ENCODE results near the gene TBXT. TPM values are rescaled to one million over a fixed set of nuclear protein-coding genes. Genes with fewer than 3 reads are reported as not detected.
A peak's percentile ranks its signal among the peaks of the same experiment; 100 is the strongest.

The TBXT gene
- total and polyA plus RNA-seq, 11 donors, result 0.25 TPM; not detected in 10

DNA sequence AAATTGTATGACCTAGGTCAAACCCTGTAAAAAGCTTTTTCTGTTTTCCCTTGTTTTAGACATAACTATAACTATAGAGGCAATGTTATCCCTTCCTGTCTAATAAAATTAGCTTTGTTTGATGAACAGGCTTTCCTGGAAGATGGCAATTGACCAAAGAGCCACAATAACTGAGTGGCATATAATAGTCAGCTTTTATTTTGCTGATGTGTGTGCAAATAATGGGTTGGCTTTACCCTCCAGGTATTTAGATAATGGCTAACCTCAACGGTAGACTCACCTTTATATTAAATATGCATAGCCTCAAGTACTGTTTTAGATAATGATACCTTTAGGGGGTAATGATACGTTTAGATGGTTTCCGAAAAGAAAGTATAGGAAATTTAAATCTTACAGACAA, 15.0 kb downstream of the TBXT start:
- H3K27ac ChIP-seq, result no peak overlapping the region
- DNase-seq (no peak), ATAC-seq (no peak)
- TF ChIP-seq, protein P1, sequence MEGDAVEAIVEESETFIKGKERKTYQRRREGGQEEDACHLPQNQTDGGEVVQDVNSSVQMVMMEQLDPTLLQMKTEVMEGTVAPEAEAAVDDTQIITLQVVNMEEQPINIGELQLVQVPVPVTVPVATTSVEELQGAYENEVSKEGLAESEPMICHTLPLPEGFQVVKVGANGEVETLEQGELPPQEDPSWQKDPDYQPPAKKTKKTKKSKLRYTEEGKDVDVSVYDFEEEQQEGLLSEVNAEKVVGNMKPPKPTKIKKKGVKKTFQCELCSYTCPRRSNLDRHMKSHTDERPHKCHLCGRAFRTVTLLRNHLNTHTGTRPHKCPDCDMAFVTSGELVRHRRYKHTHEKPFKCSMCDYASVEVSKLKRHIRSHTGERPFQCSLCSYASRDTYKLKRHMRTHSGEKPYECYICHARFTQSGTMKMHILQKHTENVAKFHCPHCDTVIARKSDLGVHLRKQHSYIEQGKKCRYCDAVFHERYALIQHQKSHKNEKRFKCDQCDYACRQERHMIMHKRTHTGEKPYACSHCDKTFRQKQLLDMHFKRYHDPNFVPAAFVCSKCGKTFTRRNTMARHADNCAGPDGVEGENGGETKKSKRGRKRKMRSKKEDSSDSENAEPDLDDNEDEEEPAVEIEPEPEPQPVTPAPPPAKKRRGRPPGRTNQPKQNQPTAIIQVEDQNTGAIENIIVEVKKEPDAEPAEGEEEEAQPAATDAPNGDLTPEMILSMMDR (IDR thresholded peaks at IDR 0.05), result no peak
- TF ChIP-seq POLR2A (IDR thresholded peaks at IDR 0.05), result no peak
- H3K36me3 ChIP-seq, result no peaks in the 10 kb centered on the region
- peaks cover 0 to 39% (median 0%) of the 10 kb centered on the region in 9 donors for H3K27me3 ChIP-seq
- 80 to 88% (median 85%) methylated on average over 3 of the region's 3 CpGs for WGBS, 4 donors
- H3K9me3 ChIP-seq, result peaks cover 0 to 25% (median 10%) of the 10 kb centered on the region in 12 donors
- intact Hi-C loops (cut with DNase I), result loop anchor here in 1 of 10 donors (10.0 kb wide), 1 partner anchor 242 kb away; no protein-coding TSS in a partner anchor
- H3K4me3 ChIP-seq, result no peak overlapping the region
- H3K4me1 ChIP-seq, result no peaks in the 10 kb centered on the region

DNA sequence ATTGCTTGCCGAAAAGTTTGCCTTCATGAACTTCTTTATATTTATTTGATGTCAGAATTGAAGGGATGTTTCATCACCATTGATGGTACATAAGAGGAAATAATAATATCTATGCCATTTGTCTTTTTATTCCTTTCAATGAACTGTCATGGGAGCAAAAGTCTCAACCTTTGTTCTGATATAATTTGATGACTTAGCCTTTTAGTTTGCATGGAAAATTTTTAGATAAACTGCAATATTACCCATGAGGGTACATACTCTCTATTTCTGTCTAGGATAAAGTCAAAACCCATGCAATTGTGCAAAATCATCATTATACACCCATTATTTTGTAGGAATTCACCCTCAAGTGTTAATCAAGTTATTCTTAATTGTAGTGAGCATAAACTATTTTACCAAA, 15.9 kb downstream of the TBXT start:
- WGBS, 4 donors, result 67 to 85% (median 79%) methylated on average over 1 of the region's 1 CpG
- intact Hi-C loops (cut with DNase I), result loop anchor here in 1 of 10 donors (10.0 kb wide), 1 partner anchor 243 kb away; no protein-coding TSS in a partner anchor
- Histone ChIP-seq H3K36me3 (no peaks in the 10 kb centered on the region), H3K9me3 (peaks cover 0 to 25% (median 10%) of the 10 kb centered on the region in 12 donors), H3K27ac (no peak overlapping the region), H3K4me1 (no peaks in the 10 kb centered on the region), H3K4me3 (no peak overlapping the region), H3K27me3 (peaks cover 0 to 39% (median 0%) of the 10 kb centered on the region in 9 donors)
- ATAC-seq (no peak), DNase-seq (no peak)
- TF ChIP-seq POLR2A (IDR thresholded peaks at IDR 0.05), result no peak
- TF ChIP-seq, protein P1 (IDR thresholded peaks at IDR 0.05), result no peak

DNA sequence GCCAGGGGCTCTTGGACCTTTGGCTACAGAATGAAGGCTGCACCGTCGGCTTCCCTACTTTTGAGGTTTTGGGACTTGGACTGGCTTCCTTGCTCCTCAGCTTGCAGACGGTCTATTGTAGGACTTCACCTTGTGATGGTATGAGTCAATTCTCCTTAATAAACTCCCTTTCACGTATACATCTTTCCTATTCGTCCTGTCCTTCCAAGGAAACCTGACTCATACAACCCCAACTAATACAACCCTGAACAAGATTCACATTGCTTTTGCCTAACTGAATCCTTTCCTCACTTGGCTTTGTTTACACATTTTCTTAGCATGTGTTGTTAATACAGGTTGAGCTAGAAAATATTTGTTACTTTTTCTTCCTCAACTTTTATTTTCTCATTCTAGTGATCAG, 21.9 kb downstream of the TBXT start:
- WGBS, 4 donors, result 86 to 90% (median 89%) methylated on average over 5 of the region's 5 CpGs
- ATAC-seq, result no peak
- peaks cover 0 to 15% (median 7%) of the 10 kb centered on the region in 12 donors for H3K9me3 ChIP-seq

DNA sequence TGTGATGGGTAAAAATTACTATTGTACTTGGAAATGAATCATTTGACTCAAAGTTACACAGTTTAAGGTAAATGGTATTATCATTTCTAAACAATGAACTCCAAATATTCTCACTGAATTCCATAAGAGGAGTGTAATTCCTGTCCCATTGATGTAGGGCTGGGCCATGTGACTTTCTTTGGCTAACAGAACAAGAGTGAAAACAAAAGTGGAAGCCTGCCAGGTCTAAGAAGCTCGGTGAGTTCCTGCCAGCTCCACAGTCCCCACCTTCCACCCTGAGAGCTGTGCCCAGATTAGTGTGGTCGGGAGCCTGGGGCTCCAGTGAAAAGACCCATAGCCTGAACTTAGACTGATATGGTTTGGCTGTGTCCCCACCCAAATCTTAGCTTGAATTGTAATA, 24.6 kb downstream of the TBXT start:
- DNase-seq, result peak in 3 of 5 donors; percentile 40 to 54 (median 49)
- TF ChIP-seq POLR2A (IDR thresholded peaks at IDR 0.05), result no peak
- TF ChIP-seq, protein P1 (IDR thresholded peaks at IDR 0.05), result no peak

More for the DNA sequence above, 21.9 kb downstream of the TBXT start:
- no peak overlapping the region for H3K4me3 ChIP-seq
- H3K36me3 ChIP-seq, result no peaks in the 10 kb centered on the region
- intact Hi-C loops (cut with DNase I), result no loop called here
- no peak for TF ChIP-seq POLR2A (IDR thresholded peaks at IDR 0.05)
- TF ChIP-seq, protein P1 (IDR thresholded peaks at IDR 0.05), result no peak
- H3K4me1 ChIP-seq, result no peaks in the 10 kb centered on the region
- no peak for DNase-seq
- no peak overlapping the region for H3K27ac ChIP-seq
- peaks cover 0 to 16% (median 0%) of the 10 kb centered on the region in 9 donors for H3K27me3 ChIP-seq

More for the DNA sequence above, 24.6 kb downstream of the TBXT start:
- Histone ChIP-seq H3K4me3 (no peak overlapping the region), H3K36me3 (no peaks in the 10 kb centered on the region), H3K27me3 (no peaks in the 10 kb centered on the region), H3K4me1 (no peaks in the 10 kb centered on the region), H3K27ac (no peak overlapping the region), H3K9me3 (peaks cover 0 to 8% (median 0%) of the 10 kb centered on the region in 12 donors)
- ATAC-seq, result peak; percentile 37 to 82 (median 70)
- 0 to 19% (median 14%) methylated on average over 2 of the region's 2 CpGs for WGBS, 4 donors
- intact Hi-C loops (cut with DNase I), result no loop called here
